IMR-90 (cell line): ENCODE results near the gene GSTM1. TPM values are rescaled to one million over a fixed set of nuclear protein-coding genes. Genes with fewer than 3 reads are reported as not detected.

Experiments used
- ATAC-seq: fragments of 200-7000 bp; cut with Tn5 transposase; 2 replicates; pipeline ENCODE4 v1.9.1; 2020; ENCODE audit warnings: low read depth, mild to moderate bottlenecking, moderate library complexity
- BruUV-seq: library from RNA; stranded (reverse); fragments of 400-500 nt; replicated peaks from 2 replicates; lab custom pipeline; 2021; lab: Mats Ljungman, UMichigan
- CTCF ChIA-PET: fragments of 300-600 bp; formaldehyde crosslinking; extraction: SDS; loops from one replicate; lab custom pipeline; 2021; ENCODE audit warnings: antibody characterized with exemption; lab: Yijun Ruan, JAX
- POLR2A ChIA-PET: fragments of 300-600 bp; sonication (Branson Sonifier 250); formaldehyde crosslinking; loops from one replicate; lab custom pipeline; 2022; ENCODE audit warnings: antibody characterized with exemption; ENCODE audit not compliant: unreplicated experiment; lab: Charles Lee
- DNase-seq: peaks from one replicate; pipeline ENCODE4 v3.0.0; 2013
- H2AFZ ChIP-seq: replicated peaks from 2 replicates; pipeline ENCODE3; 2013; ENCODE audit warnings: low read length, mild to moderate bottlenecking; ENCODE audit not compliant: poor library complexity
- H2AK5ac ChIP-seq: 2 replicates; pipeline ENCODE4 v1.6.1; 2013; ENCODE audit warnings: low read depth, low read length, inconsistent platforms
- H2AK9ac ChIP-seq: replicated peaks from 2 replicates; pipeline ENCODE3; 2013; ENCODE audit warnings: mild to moderate bottlenecking, low read depth, low read length, moderate library complexity; ENCODE audit not compliant: poor library complexity
- H2BK120ac ChIP-seq: 2 replicates; pipeline ENCODE4 v1.6.1; 2013; ENCODE audit warnings: low read depth, low read length, inconsistent platforms
- H2BK15ac ChIP-seq: 3 replicates; pipeline ENCODE4 v1.6.1; 2013; ENCODE audit warnings: low read depth, low read length, inconsistent platforms
- H2BK20ac ChIP-seq: 2 replicates; pipeline ENCODE4 v1.6.1; 2013; ENCODE audit warnings: low read depth, mild to moderate bottlenecking, inconsistent platforms, low read length, moderate library complexity
- H2BK5ac ChIP-seq: 2 replicates; pipeline ENCODE4 v1.6.1; 2013; ENCODE audit warnings: mild to moderate bottlenecking, low read depth, low read length, inconsistent platforms; ENCODE audit not compliant: poor library complexity, severe bottlenecking
- H3K14ac ChIP-seq: replicated peaks from 2 replicates; pipeline ENCODE4 v1.6.1; 2013; ENCODE audit warnings: low read depth, low read length, inconsistent platforms
- H3K18ac ChIP-seq: 2 replicates; pipeline ENCODE4 v1.6.1; 2013; ENCODE audit warnings: low read depth, low read length, control low read depth
- H3K23ac ChIP-seq: 2 replicates; pipeline ENCODE4 v1.6.1; 2013; ENCODE audit warnings: low read depth, low read length, inconsistent platforms
- H3K27ac ChIP-seq: 2 replicates; pipeline ENCODE4 v1.5.1; 2013; ENCODE audit warnings: mild to moderate bottlenecking, control low read depth, low read length; ENCODE audit not compliant: insufficient read depth
- H3K27me3 ChIP-seq: 2 replicates; pipeline ENCODE4 v1.6.1; 2013; ENCODE audit warnings: low read length; ENCODE audit not compliant: control insufficient read depth, insufficient read depth
- H3K36me3 ChIP-seq: 2 replicates; pipeline ENCODE4 v1.6.1; 2013; ENCODE audit warnings: low read length, mixed read lengths; ENCODE audit not compliant: control insufficient read depth, insufficient read depth
- H3K4ac ChIP-seq: 2 replicates; pipeline ENCODE4 v1.6.1; 2013; ENCODE audit warnings: low read depth, low read length, inconsistent platforms
- H3K4me1 ChIP-seq: 2 replicates; pipeline ENCODE4 v1.6.1; 2013; ENCODE audit warnings: low read length, mixed read lengths; ENCODE audit not compliant: control insufficient read depth, insufficient read depth
- H3K4me2 ChIP-seq: 2 replicates; pipeline ENCODE4 v1.6.1; 2013; ENCODE audit warnings: low read depth, mild to moderate bottlenecking, control low read depth, low read length, moderate library complexity
- H3K4me3 ChIP-seq: 2 replicates; pipeline ENCODE4 v1.5.1; 2013; ENCODE audit warnings: low read depth, mild to moderate bottlenecking, control low read depth, low read length, moderate library complexity; ENCODE audit not compliant: insufficient read depth
- H3K56ac ChIP-seq: 2 replicates; pipeline ENCODE4 v1.6.1; 2013; ENCODE audit warnings: low read length, inconsistent platforms; ENCODE audit not compliant: insufficient read depth; ENCODE audit errors: extremely low read depth
- H3K79me1 ChIP-seq, 2 experiments: 2 replicates each; pipeline ENCODE4 v1.6.1; 2013; ENCODE audit warnings: low read length in 2 of 2, inconsistent platforms in 1 of 2, low read depth in 1 of 2
- H3K9ac ChIP-seq: 2 replicates; pipeline ENCODE4 v1.6.1; 2013; ENCODE audit warnings: low read depth, low read length, control low read depth
- H3K9me1 ChIP-seq: 2 replicates; pipeline ENCODE4 v1.6.1; 2013; ENCODE audit warnings: low read length, inconsistent platforms; ENCODE audit not compliant: insufficient read depth
- H3K9me3 ChIP-seq: 2 replicates; pipeline ENCODE4 v1.6.1; 2013; ENCODE audit warnings: low read length; ENCODE audit not compliant: control insufficient read depth, insufficient read depth
- H4K20me1 ChIP-seq: 2 replicates; pipeline ENCODE4 v1.6.1; 2013; ENCODE audit warnings: low read length, inconsistent platforms; ENCODE audit not compliant: insufficient read depth
- H4K5ac ChIP-seq: 2 replicates; pipeline ENCODE4 v1.6.1; 2013; ENCODE audit warnings: mild to moderate bottlenecking, low read depth, low read length, control low read depth
- H4K8ac ChIP-seq, 2 experiments: 2 replicates each; pipeline ENCODE4 v1.6.1; 2013; ENCODE audit warnings: low read depth in 2 of 2, low read length in 2 of 2, control low read depth in 1 of 2, inconsistent platforms in 1 of 2
- H4K91ac ChIP-seq: 2 replicates; pipeline ENCODE4 v1.6.1; 2013; ENCODE audit warnings: low read depth, low read length, inconsistent platforms; ENCODE audit not compliant: insufficient read depth
- BHLHE40 ChIP-seq: fragments of 150-350 bp; IDR thresholded peaks from 2 replicates; pipeline ENCODE4 v1.6.1; 2016; ENCODE audit warnings: mild to moderate bottlenecking, low read depth, low read length
- CEBPB ChIP-seq: IDR thresholded peaks from 2 replicates; pipeline ENCODE4 v1.6.1; 2012; ENCODE audit warnings: low read depth, low read length, improper control_type of control experiment
- CHD1 ChIP-seq: IDR thresholded peaks from 2 replicates; pipeline ENCODE4 v1.6.1; 2012; ENCODE audit warnings: low read depth, low read length, improper control_type of control experiment
- FOS ChIP-seq: fragments of 150-350 bp; IDR thresholded peaks from 2 replicates; pipeline ENCODE4 v1.6.1; 2016; ENCODE audit warnings: low read depth, low read length
- MAFK ChIP-seq: IDR thresholded peaks from 2 replicates; pipeline ENCODE4 v1.6.1; 2012; ENCODE audit warnings: low read depth, low read length, improper control_type of control experiment
- MAZ ChIP-seq: IDR thresholded peaks from 2 replicates; pipeline ENCODE4 v1.6.1; 2012; ENCODE audit warnings: low read depth, mild to moderate bottlenecking, low read length, improper control_type of control experiment, moderate library complexity, borderline replicate concordance
- MXI1 ChIP-seq: IDR thresholded peaks from 2 replicates; pipeline ENCODE4 v1.6.1; 2012; ENCODE audit warnings: low read depth, mild to moderate bottlenecking, low read length, moderate library complexity, borderline replicate concordance
- NFE2L2 ChIP-seq: fragments of 150-350 bp; IDR thresholded peaks from 2 replicates; pipeline ENCODE4 v1.6.1; 2016; ENCODE audit warnings: low read depth, mild to moderate bottlenecking, low read length
- POLR2A ChIP-seq: IDR thresholded peaks from 2 replicates; pipeline ENCODE4 v1.6.1; 2012; ENCODE audit warnings: mild to moderate bottlenecking, low read depth, low read length
- RAD21 ChIP-seq: IDR thresholded peaks from 2 replicates; pipeline ENCODE4 v1.6.1; 2012; ENCODE audit warnings: low read length, improper control_type of control experiment
- RCOR1 ChIP-seq: IDR thresholded peaks from 2 replicates; pipeline ENCODE4 v1.6.1; 2012; ENCODE audit warnings: mild to moderate bottlenecking, low read length, improper control_type of control experiment; ENCODE audit not compliant: insufficient replicate concordance
- RFX5 ChIP-seq: IDR thresholded peaks from 2 replicates; pipeline ENCODE4 v1.8.0; 2012; ENCODE audit warnings: low read depth, mild to moderate bottlenecking, low read length, moderate library complexity
- SMC3 ChIP-seq: fragments of 150-350 bp; IDR thresholded peaks from 2 replicates; pipeline ENCODE4 v1.6.1; 2016; ENCODE audit warnings: low read depth, mild to moderate bottlenecking, antibody characterized with exemption, low read length, moderate library complexity
- WGBS, 2 experiments: methylation state at CpG; one replicate each; pipeline versions ENCODE4 v1.1.5 to v1.1.7; 2013; ENCODE audit warnings: missing lambda C conversion rate in 2 of 2; ENCODE audit not compliant: insufficient read length in 1 of 2; ENCODE audit errors: extremely low coverage in 2 of 2; 5-methylcytosine and 5-hydroxymethylcytosine counted together
- dilution Hi-C: fragments of 300-500 bp; cut with HindIII; formaldehyde crosslinking; loops from one replicate; pipeline ENCODE4 v1.14.3; 2018; ENCODE audit warnings: low sequenced_read_pairs; ENCODE audit not compliant: unreplicated experiment
- in situ Hi-C: fragments of 300-500 bp; cut with MboI; formaldehyde crosslinking; loops from 3 replicates; pipeline ENCODE4 v1.14.3; 2019; ENCODE audit warnings: low sequenced_read_pairs, inconsistent platforms, mixed read lengths
- intact Hi-C: fragments of 100-400 bp; cut with micrococcal nuclease; formaldehyde crosslinking; loops from 2 replicates; pipeline ENCODE4 v1.10.0; 2022
- polyA plus RNA-seq, 3 experiments: library from polyadenylated mRNA; depleted of rRNA; stranded (reverse); fragments of >200 nt; gene quantifications; 2 replicates each; pipeline ENCODE4 v1.2.3, GENCODE V29; 2012; ENCODE audit warnings: low replicate concordance in 1 of 3
- total RNA-seq: library from RNA; depleted of rRNA; stranded (reverse); fragments of >200 nt; gene quantifications from 2 replicates; pipeline ENCODE4 v1.2.3, GENCODE V29; 2012
- TF ChIP-seq, protein P1 (sequence below): fragments of 150-350 bp; IDR thresholded peaks from 2 replicates; pipeline ENCODE4 v1.6.1; 2016; ENCODE audit warnings: low read depth, mild to moderate bottlenecking, low read length, moderate library complexity, borderline replicate concordance
- TF ChIP-seq, protein P2 (sequence below): conservative IDR thresholded peaks from 2 replicates; pipeline ENCODE4 v1.5.1; 2012; ENCODE audit warnings: mild to moderate bottlenecking, low read depth, low read length, improper control_type of control experiment
- TF ChIP-seq, protein P3 (sequence below): fragments of 150-350 bp; IDR thresholded peaks from 2 replicates; pipeline ENCODE4 v1.6.1; 2017; ENCODE audit warnings: mild to moderate bottlenecking, antibody characterized with exemption, low read length, low read depth

Gene GSTM1
- total and polyA plus RNA-seq, 2 of the 4 experiments (the other 2 are of a cell fraction), result not detected

DNA sequence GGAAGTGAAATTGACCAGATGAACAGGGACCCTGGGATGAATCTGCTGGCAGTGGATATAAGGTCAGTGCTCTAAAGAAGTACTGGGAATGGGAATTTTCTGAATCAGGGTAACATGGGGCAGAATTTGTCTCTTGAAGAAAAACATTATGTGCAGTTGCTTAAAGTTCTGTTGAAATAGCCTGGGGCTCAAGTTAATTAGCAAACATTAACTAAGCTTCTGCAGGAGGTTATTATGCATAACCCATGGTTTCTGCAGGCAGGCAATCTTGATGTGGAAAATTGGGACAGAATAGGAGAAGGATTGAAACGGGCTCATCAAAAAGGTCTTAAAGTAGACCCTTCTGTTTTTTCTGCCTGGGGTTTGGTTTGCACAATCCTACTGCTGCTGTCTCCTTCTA lies 38.4 kb downstream of the GSTM1 start:
- in situ Hi-C loops, result no loop called here
- CTCF ChIA-PET, result no interaction called here
- Histone ChIP-seq H3K27ac (no peak overlapping the region), H2BK20ac (no peak overlapping the region), H4K20me1 (no peaks in the 10 kb centered on the region), H4K91ac (no peak overlapping the region), H2BK5ac (no peak overlapping the region), H3K4me3 (no peak overlapping the region), H3K36me3 (no peaks in the 10 kb centered on the region), H3K9me3 (no peaks in the 10 kb centered on the region; the same call in 1 of the 2 replicates), H2BK15ac (no peak overlapping the region), H3K4me2 (no peak overlapping the region), H2BK120ac (no peak overlapping the region), H3K18ac (no peak overlapping the region), H3K14ac (no peak overlapping the region), H3K9me1 (0 out of 2 replicates have a peak, but pooled peaks cover 3% of the 10 kb centered on the region), H3K4ac (no peak overlapping the region), H3K56ac (no peak overlapping the region), H3K4me1 (peaks cover 2% of the 10 kb centered on the region; the same call in 1 of the 2 replicates), H4K5ac (no peak overlapping the region), H3K27me3 (peaks cover 7% of the 10 kb centered on the region), H4K8ac (no peak overlapping the region), H2AFZ (no peak overlapping the region), H2AK5ac (no peak overlapping the region), H2AK9ac (no peak overlapping the region), H3K23ac (no peak overlapping the region), H3K79me1 (no peaks in the 10 kb centered on the region), H3K9ac (no peak overlapping the region)
- no peak for TF ChIP-seq NFE2L2
- TF ChIP-seq FOS, result no peak
- TF ChIP-seq, protein P1, sequence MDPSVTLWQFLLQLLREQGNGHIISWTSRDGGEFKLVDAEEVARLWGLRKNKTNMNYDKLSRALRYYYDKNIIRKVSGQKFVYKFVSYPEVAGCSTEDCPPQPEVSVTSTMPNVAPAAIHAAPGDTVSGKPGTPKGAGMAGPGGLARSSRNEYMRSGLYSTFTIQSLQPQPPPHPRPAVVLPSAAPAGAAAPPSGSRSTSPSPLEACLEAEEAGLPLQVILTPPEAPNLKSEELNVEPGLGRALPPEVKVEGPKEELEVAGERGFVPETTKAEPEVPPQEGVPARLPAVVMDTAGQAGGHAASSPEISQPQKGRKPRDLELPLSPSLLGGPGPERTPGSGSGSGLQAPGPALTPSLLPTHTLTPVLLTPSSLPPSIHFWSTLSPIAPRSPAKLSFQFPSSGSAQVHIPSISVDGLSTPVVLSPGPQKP, result no peak
- TF ChIP-seq, protein P2, sequence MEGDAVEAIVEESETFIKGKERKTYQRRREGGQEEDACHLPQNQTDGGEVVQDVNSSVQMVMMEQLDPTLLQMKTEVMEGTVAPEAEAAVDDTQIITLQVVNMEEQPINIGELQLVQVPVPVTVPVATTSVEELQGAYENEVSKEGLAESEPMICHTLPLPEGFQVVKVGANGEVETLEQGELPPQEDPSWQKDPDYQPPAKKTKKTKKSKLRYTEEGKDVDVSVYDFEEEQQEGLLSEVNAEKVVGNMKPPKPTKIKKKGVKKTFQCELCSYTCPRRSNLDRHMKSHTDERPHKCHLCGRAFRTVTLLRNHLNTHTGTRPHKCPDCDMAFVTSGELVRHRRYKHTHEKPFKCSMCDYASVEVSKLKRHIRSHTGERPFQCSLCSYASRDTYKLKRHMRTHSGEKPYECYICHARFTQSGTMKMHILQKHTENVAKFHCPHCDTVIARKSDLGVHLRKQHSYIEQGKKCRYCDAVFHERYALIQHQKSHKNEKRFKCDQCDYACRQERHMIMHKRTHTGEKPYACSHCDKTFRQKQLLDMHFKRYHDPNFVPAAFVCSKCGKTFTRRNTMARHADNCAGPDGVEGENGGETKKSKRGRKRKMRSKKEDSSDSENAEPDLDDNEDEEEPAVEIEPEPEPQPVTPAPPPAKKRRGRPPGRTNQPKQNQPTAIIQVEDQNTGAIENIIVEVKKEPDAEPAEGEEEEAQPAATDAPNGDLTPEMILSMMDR, result no peak
- TF ChIP-seq, protein P3, sequence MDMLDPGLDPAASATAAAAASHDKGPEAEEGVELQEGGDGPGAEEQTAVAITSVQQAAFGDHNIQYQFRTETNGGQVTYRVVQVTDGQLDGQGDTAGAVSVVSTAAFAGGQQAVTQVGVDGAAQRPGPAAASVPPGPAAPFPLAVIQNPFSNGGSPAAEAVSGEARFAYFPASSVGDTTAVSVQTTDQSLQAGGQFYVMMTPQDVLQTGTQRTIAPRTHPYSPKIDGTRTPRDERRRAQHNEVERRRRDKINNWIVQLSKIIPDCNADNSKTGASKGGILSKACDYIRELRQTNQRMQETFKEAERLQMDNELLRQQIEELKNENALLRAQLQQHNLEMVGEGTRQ, result no peak
- no peak for TF ChIP-seq MAFK
- no peak for TF ChIP-seq RAD21
- TF ChIP-seq MAZ, result no peak
- no peak for TF ChIP-seq RFX5
- no peak for TF ChIP-seq MXI1
- no peak for TF ChIP-seq POLR2A
- no peak for TF ChIP-seq CEBPB
- no peak for TF ChIP-seq CHD1
- TF ChIP-seq RCOR1, result no peak
- no peak for TF ChIP-seq SMC3
- TF ChIP-seq BHLHE40, result no peak
- DNase-seq, result no peak
- dilution Hi-C loops, result no loop called here
- WGBS, 2 experiments, result 60% methylated on average over 1 of the region's 1 CpG; no CpG with 5 or more reads in 1 of the 2 experiments
- intact Hi-C loops, result no loop called here
- no peak for ATAC-seq
- POLR2A ChIA-PET, result no interaction called here
- no TSS peak for BruUV-seq
